GM18868 (cell line): Measurements from ENCODE around the gene GALE.

Source experiments
- ATAC-seq: cut with Tn5 transposase; IDR thresholded peaks from one replicate; pipeline ENCODE4 v1.9.1; 2021; ENCODE audit warnings: mild to moderate bottlenecking, moderate library complexity; ENCODE audit not compliant: unreplicated experiment

The GALE gene

GRCh38 chr1:23756676-23757075, 43.9 kb downstream of the GALE start:
- no peak for ATAC-seq

- ATAC-seq: no peak
Measured at GRCh38 chr1:23752909-23753308, 47.6 kb downstream of the GALE start.

DNA sequence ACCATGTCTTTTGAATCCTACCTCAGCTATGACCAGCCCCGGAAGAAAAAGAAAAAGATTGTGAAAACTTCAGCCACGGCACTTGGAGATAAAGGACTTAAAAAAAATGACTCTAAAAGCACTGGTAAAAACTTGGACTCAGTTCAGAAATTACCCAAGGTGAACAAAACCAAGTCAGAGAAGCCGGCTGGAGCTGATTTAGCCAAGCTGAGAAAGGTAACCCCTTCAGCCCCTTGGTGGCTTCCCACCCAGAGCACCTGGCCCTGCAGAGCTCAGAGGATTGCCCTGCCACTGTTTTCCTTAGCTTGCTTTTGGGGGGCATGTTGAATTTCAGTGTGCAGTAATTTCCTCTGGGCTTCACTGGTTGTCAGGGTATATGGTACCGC, 48.7 kb downstream of the GALE start:
- ATAC-seq: no peak

- ATAC-seq: no peak
Measured at GRCh38 chr1:23751050-23751814, 49.3 kb downstream of the GALE start.

DNA sequence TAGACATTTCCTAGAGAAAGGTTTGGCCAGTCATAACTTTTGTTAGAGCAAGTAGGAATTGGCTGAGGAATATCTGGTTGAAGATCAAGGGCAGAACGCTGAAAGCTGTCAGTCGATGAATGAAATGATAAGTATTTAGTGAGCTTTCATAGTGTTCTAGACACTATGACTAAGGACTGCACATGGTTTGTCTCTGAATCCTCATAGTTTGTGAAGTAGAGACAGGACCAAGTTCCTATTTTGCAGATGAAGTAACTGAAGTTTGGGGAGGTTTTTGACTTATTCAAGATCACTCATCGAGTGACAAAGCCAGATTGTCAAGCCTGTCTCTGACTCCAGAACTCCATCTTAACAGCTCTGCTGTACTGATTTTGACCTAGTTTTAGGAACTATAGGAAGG, 52.5 kb downstream of the GALE start:
- ATAC-seq: no peak
